ENCODE measurements around the gene TRPV5.

TRPV5 gene

GRCh38 chr7:142876236-142876960 lies 57.1 kb downstream of the TRPV5 start:
- H3K4me3 ChIP-seq (ENCODE audit: low read depth, low read length), result no peak overlapping the region
- TF ChIP-seq CTCF (IDR thresholded peaks at IDR 0.05; ENCODE audit: low read depth, low read length), result no peak

- no peak overlapping the region for H3K4me3 ChIP-seq (ENCODE audit: low read depth, low read length)
- TF ChIP-seq CTCF (IDR thresholded peaks at IDR 0.05; ENCODE audit: low read depth, low read length), result no peak
Measured at GRCh38 chr7:142875456-142875855, 58.1 kb downstream of the TRPV5 start.

GRCh38 chr7:142874837-142875236 lies 58.7 kb downstream of the TRPV5 start:
- no peak overlapping the region for H3K4me3 ChIP-seq (ENCODE audit: low read depth, low read length)
- TF ChIP-seq CTCF (IDR thresholded peaks at IDR 0.05; ENCODE audit: low read depth, low read length), result no peak

- H3K4me3 ChIP-seq (ENCODE audit: low read depth, low read length), result no peak overlapping the region
- TF ChIP-seq CTCF (IDR thresholded peaks at IDR 0.05; ENCODE audit: low read depth, low read length), result no peak
Measured at GRCh38 chr7:142874409-142874808, 59.1 kb downstream of the TRPV5 start.

GRCh38 chr7:142873871-142874270 lies 59.7 kb downstream of the TRPV5 start:
- no peak for TF ChIP-seq CTCF (IDR thresholded peaks at IDR 0.05; ENCODE audit: low read depth, low read length)
- H3K4me3 ChIP-seq (ENCODE audit: low read depth, low read length), result no peak overlapping the region

- TF ChIP-seq CTCF (IDR thresholded peaks at IDR 0.05; ENCODE audit: low read depth, low read length), result peak; percentile 21; the same call in 1 of the 2 replicates
- no peak overlapping the region for H3K4me3 ChIP-seq (ENCODE audit: low read depth, low read length)
Measured at GRCh38 chr7:142873281-142873784, 60.2 kb downstream of the TRPV5 start.

DNA sequence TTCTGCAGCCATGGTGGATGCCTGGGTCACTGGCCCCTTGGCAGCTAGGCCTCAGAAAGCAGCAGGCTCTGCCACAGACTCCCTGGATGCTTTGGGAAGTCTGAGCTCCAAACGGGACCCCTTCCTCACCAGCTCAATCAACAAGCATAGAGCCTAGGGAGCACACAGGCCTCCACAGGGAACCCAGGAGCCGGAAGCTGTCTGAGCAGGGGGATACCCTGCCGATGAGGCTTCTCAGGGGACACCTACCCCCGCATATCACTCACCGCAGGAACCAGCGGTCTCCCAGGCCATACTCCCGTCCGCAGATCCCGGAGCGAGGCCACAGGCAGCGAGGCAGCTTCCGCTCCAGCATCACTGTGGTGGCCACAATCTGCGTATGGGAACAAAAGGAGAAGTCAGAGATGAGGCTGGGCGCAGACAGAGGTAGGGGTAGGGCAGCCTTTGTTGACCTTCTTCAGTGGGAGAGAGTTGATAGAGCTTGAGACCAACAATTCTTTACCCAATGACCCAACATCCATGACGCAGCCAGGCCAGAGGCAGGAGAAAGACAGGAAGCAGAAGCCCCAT lies 61.4 kb downstream of the TRPV5 start:
- H3K4me3 ChIP-seq (ENCODE audit: low read depth, low read length), result no peak overlapping the region
- no peak for TF ChIP-seq CTCF (IDR thresholded peaks at IDR 0.05; ENCODE audit: low read depth, low read length)

Measured in WI38 (cell line).